Right cardiac atrium (tissue), 5 donors: ENCODE results near the gene RPS6KA2. TPM values are rescaled to one million over a fixed set of nuclear protein-coding genes. Genes with fewer than 3 reads are reported as not detected.
A peak's percentile ranks its signal among the peaks of the same experiment; 100 is the strongest.

ENCODE experiments used
- ATAC-seq, 2 donors: fragments of 200-7000 bp; cut with Tn5 transposase; one replicate each; pipeline versions ENCODE4 v1.8.0 to v1.9.1; 2020; ENCODE audit warnings: moderate library complexity in 2 of 2, mild to moderate bottlenecking in 1 of 2
- DNase-seq, 3 donors: peaks; one replicate each; pipeline ENCODE4 v3.0.0-alpha.2; 2020
- H3K27ac ChIP-seq: one replicate; pipeline ENCODE4 v1.5.1; 2013; ENCODE audit warnings: mild to moderate bottlenecking, low read length, control low read depth, moderate library complexity
- H3K27me3 ChIP-seq: one replicate; pipeline ENCODE4 v1.6.1; 2013; ENCODE audit not compliant: control insufficient read depth, insufficient read depth
- H3K4me1 ChIP-seq: one replicate; pipeline ENCODE4 v1.6.1; 2013; ENCODE audit warnings: low read length; ENCODE audit not compliant: control insufficient read depth, insufficient read depth
- H3K4me3 ChIP-seq: one replicate; pipeline ENCODE4 v1.5.1; 2013; ENCODE audit warnings: low read length, control low read depth
- H3K9me3 ChIP-seq: one replicate; pipeline ENCODE4 v1.6.1; 2013; ENCODE audit warnings: low read length; ENCODE audit not compliant: control insufficient read depth
- WGBS: extraction: QIAGEN DNeasy Blood & Tissue Kit; methylation state at CpG from one replicate; pipeline ENCODE4 v1.1.7; 2013; 5-methylcytosine and 5-hydroxymethylcytosine counted together
- intact Hi-C, 4 donors: fragments of 100-400 bp; cut with DNase I; formaldehyde crosslinking; loops; one replicate each; pipeline versions ENCODE4 v1.11.0 to v1.14.0; 2022 to 2023
- polyA plus RNA-seq: library from polyadenylated mRNA; stranded (reverse); fragments of 200-250 nt; gene quantifications from one replicate; pipeline ENCODE4 v1.2.3, GENCODE V29; 2013
- total RNA-seq, 4 donors: library from RNA; stranded (reverse); fragmentation: NEBNext Ultra II Directional; extraction: Animal tissue kit (Norgen Biotek cat#: 25700); gene quantifications; one replicate each; pipeline ENCODE4 v1.2.1, GENCODE V29; 2021
- donor health status: healthy with polysubstance abuse.
- donor health status: DM: no; HTN: yes; CAD: no.
- donor health status: DM: no; HTN: no; CAD: no.
- donor health status: DM: no; HTN: yes; CAD: no; lungs with severe emphysema.
- donor health status: DM: yes; HTN: yes; CAD: no.

The RPS6KA2 gene
- total and polyA plus RNA-seq, 5 donors = 34.0 to 80.9 (median 65.3) TPM

DNA sequence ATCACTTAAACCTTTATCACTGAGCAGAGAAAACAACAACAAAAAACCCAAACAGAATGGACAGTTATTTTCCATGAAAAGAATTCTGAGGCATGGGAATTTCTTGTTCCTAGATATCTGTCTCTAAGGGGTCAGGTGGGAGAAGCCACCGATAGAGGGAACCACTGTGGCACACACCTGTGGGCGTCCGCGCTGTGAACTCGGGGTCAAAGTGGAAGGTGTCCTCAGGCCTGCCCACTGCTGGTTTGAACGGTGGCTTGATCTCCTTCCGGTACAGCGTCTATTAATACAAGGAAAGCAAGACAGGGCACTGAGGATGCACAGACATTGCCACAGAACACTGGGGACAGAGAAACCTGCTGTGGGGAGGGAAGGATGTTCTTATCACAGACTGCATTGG lies 167.8 kb downstream of the RPS6KA2 start:
- Histone ChIP-seq H3K9me3 (no peaks in the 10 kb centered on the region), H3K27ac (no peak overlapping the region), H3K4me3 (no peak overlapping the region), H3K4me1 (no peaks in the 10 kb centered on the region), H3K27me3 (no peaks in the 10 kb centered on the region)
- WGBS = 91% methylated on average over 8 of the region's 8 CpGs
- intact Hi-C loops = loop anchor here in 1 of 4 donors (10.0 kb wide), 1 partner anchor 176 kb away; no protein-coding TSS in a partner anchor
- no peak for DNase-seq
- no peak for ATAC-seq

DNA sequence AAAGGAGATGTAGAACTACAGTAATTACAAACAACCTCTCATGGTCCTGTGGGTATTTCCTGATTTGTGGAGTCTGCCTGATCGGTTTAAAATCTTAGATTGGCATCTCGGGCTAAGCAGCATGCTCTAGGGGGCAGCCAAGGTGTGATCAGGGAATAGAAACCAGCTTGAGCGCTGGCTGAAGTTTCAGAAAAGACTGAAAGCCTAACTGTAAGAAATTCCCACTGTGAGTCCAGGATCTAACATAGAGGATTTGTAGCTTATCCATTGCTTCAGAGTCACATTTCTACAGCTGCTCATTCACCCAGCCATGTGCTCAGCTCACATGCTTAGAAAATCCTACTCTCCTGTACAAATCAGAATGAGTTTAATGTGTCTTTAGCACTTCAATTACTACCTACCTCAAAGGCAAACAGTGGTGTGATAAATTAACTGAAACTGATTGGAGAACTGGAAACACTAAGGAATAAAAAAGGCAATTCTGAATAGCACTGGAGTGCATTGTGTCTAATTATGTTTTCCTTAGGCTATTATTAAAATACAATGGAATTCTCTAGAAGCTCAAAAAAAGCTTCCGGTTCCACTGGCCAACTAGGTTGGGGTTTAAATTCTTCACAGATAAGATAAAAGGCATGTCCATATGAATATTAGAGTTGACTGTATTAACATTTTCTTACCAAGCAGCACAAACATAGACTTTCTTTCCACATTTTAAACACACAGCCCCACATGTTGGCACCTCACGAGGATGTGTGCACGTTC lies 170.5 kb downstream of the RPS6KA2 start:
- intact Hi-C loops = loop anchor here in 1 of 4 donors (10.0 kb wide), 1 partner anchor 178 kb away; no protein-coding TSS in a partner anchor
- Histone ChIP-seq H3K4me3 (no peak overlapping the region), H3K4me1 (no peaks in the 10 kb centered on the region), H3K27ac (peak overlapping the region; percentile 37), H3K27me3 (no peaks in the 10 kb centered on the region), H3K9me3 (no peaks in the 10 kb centered on the region)
- DNase-seq (no peak), ATAC-seq (peak in 1 of 2 donors; percentile 34)
- 54% methylated on average over 6 of the region's 6 CpGs for WGBS

DNA sequence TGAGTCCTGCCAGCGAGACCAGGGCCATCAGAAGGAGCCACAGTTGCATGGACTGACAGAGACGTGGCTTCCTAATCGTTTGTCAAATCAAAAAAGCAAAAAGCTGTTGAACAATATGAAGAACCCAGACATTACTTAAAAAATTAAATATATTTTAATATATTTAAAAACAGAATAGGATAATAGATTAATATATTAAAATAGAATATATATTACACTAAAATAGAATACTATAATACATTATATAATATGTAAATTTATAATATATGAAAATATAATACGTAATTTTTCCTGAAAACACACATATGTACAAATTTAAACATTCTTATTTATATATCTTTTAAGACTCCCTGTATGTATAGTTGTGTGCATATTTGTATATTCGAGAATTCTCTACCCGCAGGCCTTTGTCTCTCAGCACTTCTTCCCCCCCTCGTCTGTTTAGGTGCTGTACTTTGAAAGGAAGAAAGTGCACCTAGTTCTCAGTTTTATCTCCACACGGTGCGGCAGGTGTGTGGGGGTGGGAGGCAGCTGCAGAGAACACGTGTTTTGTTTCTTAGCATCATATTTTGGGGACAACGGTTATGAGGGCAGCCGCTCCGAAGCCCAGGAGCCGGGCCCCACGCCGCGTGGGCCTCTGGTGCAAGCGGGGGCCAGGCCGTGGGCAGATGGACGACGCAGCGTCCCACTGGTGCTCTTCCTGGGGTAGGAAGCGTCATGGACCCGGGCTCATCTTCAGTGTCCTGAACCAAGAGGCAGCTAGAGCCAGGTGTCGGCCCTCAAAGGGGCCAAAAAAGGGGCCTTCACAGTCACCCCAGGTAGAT lies 172.1 kb downstream of the RPS6KA2 start:
- 95% methylated on average over 25 of the region's 25 CpGs for WGBS
- no peak overlapping the region for H3K4me3 ChIP-seq
- no peak for ATAC-seq
- no peaks in the 10 kb centered on the region for H3K27me3 ChIP-seq
- DNase-seq = no peak
- no peaks in the 10 kb centered on the region for H3K9me3 ChIP-seq
- intact Hi-C loops = loop anchor here in 1 of 4 donors (10.0 kb wide), 1 partner anchor 180 kb away; no protein-coding TSS in a partner anchor
- no peaks in the 10 kb centered on the region for H3K4me1 ChIP-seq
- no peak overlapping the region for H3K27ac ChIP-seq

DNA sequence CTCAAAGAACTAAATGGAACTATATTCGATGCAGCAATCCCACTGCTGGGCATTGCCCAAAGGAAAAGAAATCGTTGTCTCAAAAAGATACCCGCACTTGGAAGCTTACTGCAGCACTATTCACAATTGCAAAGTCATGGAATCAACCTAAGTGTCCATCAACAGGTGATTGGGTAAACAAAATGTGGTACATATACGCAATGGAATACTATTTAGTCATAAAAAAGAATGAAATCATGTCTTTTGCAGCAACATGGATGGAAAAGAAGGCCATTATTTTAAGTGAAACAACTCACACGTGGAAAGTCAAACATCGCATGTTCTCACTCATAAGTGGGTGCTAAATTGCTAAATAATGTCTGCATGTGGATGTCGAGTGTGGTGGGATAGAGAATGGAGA lies 173.4 kb downstream of the RPS6KA2 start:
- DNase-seq (no peak), ATAC-seq (no peak)
- Histone ChIP-seq H3K9me3 (no peaks in the 10 kb centered on the region), H3K4me3 (no peak overlapping the region), H3K4me1 (no peaks in the 10 kb centered on the region), H3K27me3 (no peaks in the 10 kb centered on the region), H3K27ac (no peak overlapping the region)
- intact Hi-C loops = loop anchor here in 1 of 4 donors (10.0 kb wide), 1 partner anchor 181 kb away; no protein-coding TSS in a partner anchor
- 98% methylated on average over 7 of the region's 7 CpGs for WGBS

DNA sequence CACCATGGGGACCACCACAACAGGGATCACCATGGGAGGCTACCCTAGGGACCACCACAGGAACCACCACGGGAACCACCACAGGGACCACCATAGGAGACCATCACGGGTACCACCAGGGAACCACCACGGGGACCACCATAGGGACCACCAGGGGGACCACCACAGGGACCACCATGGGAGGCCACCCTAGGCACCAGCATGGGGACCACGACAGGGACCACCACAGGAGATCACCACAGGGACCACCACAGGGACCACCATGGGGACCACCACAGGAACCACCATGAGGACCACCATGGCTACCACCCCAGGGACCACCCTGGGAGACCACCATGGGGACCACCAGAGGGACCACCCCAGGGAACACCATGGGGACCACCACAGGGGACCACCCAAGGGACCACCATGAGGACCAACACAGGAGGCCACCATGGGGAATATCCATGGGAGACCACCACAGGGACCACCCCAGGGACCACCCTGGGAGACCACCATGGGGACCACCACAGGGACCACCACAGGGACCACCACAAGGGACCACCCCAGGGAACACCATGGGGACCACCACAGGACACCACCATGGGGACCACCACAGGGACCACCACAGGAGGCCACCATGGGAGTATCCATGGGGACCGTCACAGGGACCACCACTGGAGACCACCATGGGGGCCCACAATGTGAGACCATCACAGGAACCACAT lies 176.7 kb downstream of the RPS6KA2 start:
- peak; percentile 23 to 44 for ATAC-seq

DNA sequence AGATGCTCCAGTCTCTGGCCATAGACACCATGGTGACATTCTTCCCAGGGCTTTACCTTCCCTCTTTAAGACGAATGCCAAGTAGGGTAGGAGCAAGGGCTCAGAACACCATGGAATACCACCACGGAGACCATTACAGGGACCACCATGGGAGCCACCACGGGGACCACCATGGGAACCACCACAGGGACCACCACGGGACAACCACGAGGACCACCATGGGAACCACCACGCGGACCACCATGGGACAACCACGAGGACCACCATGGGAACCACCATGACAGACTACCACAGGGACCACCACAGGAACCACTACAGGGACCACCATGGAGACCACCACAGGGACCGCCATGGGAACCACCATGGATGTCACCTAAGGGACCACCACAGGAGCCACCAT lies 177.4 kb downstream of the RPS6KA2 start:
- no peaks in the 10 kb centered on the region for H3K4me1 ChIP-seq
- H3K9me3 ChIP-seq = no peaks in the 10 kb centered on the region
- intact Hi-C loops = loop anchor here in 1 of 4 donors (10.0 kb wide), 1 partner anchor 185 kb away; no protein-coding TSS in a partner anchor
- H3K27ac ChIP-seq = no peak overlapping the region
- no peak for DNase-seq
- no peak overlapping the region for H3K4me3 ChIP-seq
- peak; percentile 16 to 28 for ATAC-seq
- H3K27me3 ChIP-seq = no peaks in the 10 kb centered on the region
- 83% methylated on average over 9 of the region's 9 CpGs for WGBS

More for the DNA sequence above, 176.7 kb downstream of the RPS6KA2 start:
- H3K27me3 ChIP-seq = no peaks in the 10 kb centered on the region
- peak in 1 of 3 donors; percentile 27 for DNase-seq
- H3K4me3 ChIP-seq = no peak overlapping the region
- intact Hi-C loops = loop anchor here in 1 of 4 donors (10.0 kb wide), 1 partner anchor 184 kb away; no protein-coding TSS in a partner anchor
- H3K27ac ChIP-seq = no peak overlapping the region
- WGBS = 76% methylated on average over 5 of the region's 5 CpGs
- no peaks in the 10 kb centered on the region for H3K4me1 ChIP-seq
- H3K9me3 ChIP-seq = no peaks in the 10 kb centered on the region

DNA sequence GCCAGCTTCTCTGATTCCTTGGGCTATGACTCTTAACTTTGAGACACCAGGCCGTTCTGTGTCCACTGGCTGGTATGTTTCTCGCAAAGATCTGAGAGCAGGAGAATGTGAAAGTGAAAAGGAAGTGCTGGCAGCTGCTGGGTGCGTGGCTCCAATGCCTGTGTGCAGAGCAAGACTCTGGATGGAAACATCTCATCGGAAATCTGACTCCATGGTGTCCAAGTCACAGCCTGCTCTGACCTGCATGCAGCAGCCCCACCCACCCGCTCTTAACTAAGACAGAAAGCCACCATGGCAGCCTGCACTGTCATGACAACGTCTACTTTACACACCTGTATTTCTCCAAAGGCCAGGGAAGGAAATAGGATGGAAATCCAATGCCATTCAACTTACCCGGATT lies 178.0 kb downstream of the RPS6KA2 start:
- Histone ChIP-seq H3K27me3 (no peaks in the 10 kb centered on the region), H3K4me1 (no peaks in the 10 kb centered on the region), H3K9me3 (no peaks in the 10 kb centered on the region), H3K27ac (no peak overlapping the region), H3K4me3 (no peak overlapping the region)
- WGBS = 92% methylated on average over 7 of the region's 7 CpGs
- intact Hi-C loops = no loop called here
- ATAC-seq (no peak), DNase-seq (no peak)

DNA sequence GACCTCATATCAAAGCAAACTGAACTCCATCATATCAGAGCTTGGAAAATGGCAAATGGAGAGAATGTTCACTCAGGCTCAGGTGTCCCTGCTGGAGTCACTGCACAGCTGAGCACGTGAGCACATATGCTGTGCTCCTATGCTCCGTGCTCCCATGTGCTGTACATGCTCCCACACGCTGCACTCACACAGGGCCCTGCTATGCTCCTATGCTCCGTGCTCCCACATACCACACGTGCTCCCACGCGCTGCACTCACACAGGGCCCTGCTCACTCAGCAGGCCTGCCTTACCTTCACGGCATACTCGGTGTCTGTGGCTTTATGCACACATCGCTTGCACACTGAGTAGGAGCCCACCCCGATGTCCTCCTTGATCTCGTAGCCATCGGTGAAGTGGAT lies 178.6 kb downstream of the RPS6KA2 start:
- Histone ChIP-seq H3K27me3 (no peaks in the 10 kb centered on the region), H3K4me1 (no peaks in the 10 kb centered on the region), H3K27ac (no peak overlapping the region), H3K9me3 (no peaks in the 10 kb centered on the region), H3K4me3 (no peak overlapping the region)
- ATAC-seq (no peak), DNase-seq (no peak)
- WGBS = 90% methylated on average over 13 of the region's 13 CpGs
- intact Hi-C loops = no loop called here

DNA sequence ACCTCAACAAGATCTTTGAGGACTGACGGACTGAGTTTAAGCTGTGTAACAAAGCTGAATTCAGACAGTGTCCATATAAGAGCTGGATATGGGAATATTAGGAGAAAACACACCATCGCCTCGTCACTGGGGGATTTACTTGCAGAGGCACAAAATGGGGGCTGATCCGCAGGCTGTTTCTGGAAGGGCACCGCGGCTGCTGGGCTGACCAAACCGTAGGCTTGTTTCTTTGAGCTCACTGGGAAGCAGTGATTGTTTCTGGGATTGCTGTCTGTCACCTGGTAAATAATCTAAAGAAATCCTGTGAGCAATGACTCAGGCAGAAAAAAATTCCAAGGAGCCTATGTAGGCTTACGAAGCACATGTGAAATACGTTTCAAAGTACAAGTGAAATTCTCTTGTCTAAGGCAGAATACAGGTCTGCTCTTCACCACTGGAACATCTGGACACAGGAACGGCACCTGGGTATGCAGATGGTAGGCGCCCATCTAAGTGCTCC lies 180.4 kb downstream of the RPS6KA2 start:
- intact Hi-C loops = no loop called here
- no peak overlapping the region for H3K4me3 ChIP-seq
- H3K27me3 ChIP-seq = no peaks in the 10 kb centered on the region
- DNase-seq (no peak), ATAC-seq (no peak)
- 93% methylated on average over 11 of the region's 11 CpGs for WGBS
- H3K27ac ChIP-seq = no peak overlapping the region
- no peaks in the 10 kb centered on the region for H3K9me3 ChIP-seq
- H3K4me1 ChIP-seq = no peaks in the 10 kb centered on the region

DNA sequence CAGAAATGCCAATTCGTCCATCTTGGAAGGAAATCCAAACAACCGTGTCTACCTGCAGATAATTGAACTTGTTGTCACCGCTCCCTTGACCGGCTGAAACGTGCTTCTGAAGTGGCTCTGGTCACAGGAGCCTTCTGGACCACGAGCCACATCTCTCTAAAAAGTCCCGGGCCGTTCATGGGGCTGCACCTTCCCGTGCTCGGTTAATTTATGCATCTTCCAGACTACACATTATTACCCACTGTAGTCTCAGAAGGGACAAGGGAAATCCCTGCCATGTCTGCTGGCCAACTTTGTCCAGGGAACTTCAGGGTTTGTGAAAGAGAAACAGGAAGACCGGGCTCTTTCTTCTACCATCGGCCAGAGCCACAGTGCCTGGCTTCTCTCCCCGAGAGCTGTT lies 180.9 kb downstream of the RPS6KA2 start:
- WGBS = 86% methylated on average over 13 of the region's 13 CpGs
- Histone ChIP-seq H3K4me1 (no peaks in the 10 kb centered on the region), H3K9me3 (no peaks in the 10 kb centered on the region), H3K27me3 (no peaks in the 10 kb centered on the region), H3K4me3 (no peak overlapping the region), H3K27ac (no peak overlapping the region)
- DNase-seq (no peak), ATAC-seq (no peak)
- intact Hi-C loops = no loop called here
